Fibroblast of lung (primary cell): ENCODE data around the gene LARP1.

Source experiments
- CTCF ChIP-seq, 2 donors: IDR thresholded peaks in 1 of 2; conservative IDR thresholded peaks in 1 of 2; 1 replicate in 1 of 2; 2 replicates in 1 of 2; pipeline ENCODE4 v1.5.1; 2011 to 2012; ENCODE audit warnings: low read length in 2 of 2, control low read depth in 1 of 2, inconsistent platforms in 1 of 2, low read depth in 1 of 2, mild to moderate bottlenecking in 1 of 2
- EZH2 ChIP-seq: IDR thresholded peaks from 2 replicates; pipeline ENCODE4 v1.5.1; 2012; ENCODE audit warnings: low read length, control low read depth, mild to moderate bottlenecking; ENCODE audit errors: missing control alignments

- TF ChIP-seq CTCF (conservative IDR thresholded peaks at IDR 0.05 in 1 of 2, IDR thresholded peaks at IDR 0.05 in 1 of 2; ENCODE audit: low read depth in 1 of 2, low read length in 2 of 2) (no peak), EZH2 (no peak)
Measured at GRCh38 chr5:154866841-154867240, 111.7 kb downstream of the LARP1 start.
